GM12801 (cell line): Measurements from ENCODE around the gene TRIM13.

Experiments
- CTCF ChIP-seq: IDR thresholded peaks from one replicate; pipeline ENCODE4 v1.5.1; 2011; ENCODE audit warnings: control low read depth; ENCODE audit not compliant: insufficient read length; ENCODE audit errors: extremely low read depth

TRIM13 gene

GRCh38 chr13:49986471-49986870 is 10.4 kb upstream of the TRIM13 start:
- no peak for TF ChIP-seq CTCF

- TF ChIP-seq CTCF, result no peak
These were observed 3.7 kb upstream of the TRIM13 start for GRCh38 chr13:49993111-49993510.

- TF ChIP-seq CTCF, result no peak
These were observed 3.2 kb upstream of the TRIM13 start for GRCh38 chr13:49993666-49994065.

- no peak for TF ChIP-seq CTCF
These were observed 1.2 kb upstream of the TRIM13 start for GRCh38 chr13:49995625-49996101.

GRCh38 chr13:49996161-49996915 is 504 bp upstream of the TRIM13 start:
- TF ChIP-seq CTCF, result no peak

- TF ChIP-seq CTCF, result no peak
These were observed 1.1 kb downstream of the TRIM13 start for GRCh38 chr13:49997955-49998354.

GRCh38 chr13:49998714-49999624 is 2.1 kb downstream of the TRIM13 start:
- no peak for TF ChIP-seq CTCF
